Panc1 (cell line): ENCODE data around the gene TMEM38A. TPM values are rescaled to one million over a fixed set of nuclear protein-coding genes. Genes with fewer than 3 reads are reported as not detected.

Experiments used
- ATAC-seq: fragments of 200-7000 bp; cut with Tn5 transposase; 2 replicates; pipeline ENCODE4 v1.9.1; 2020; ENCODE audit warnings: mild to moderate bottlenecking, moderate library complexity
- BruUV-seq: library from RNA; stranded (reverse); fragments of 400-500 nt; replicated peaks from 2 replicates; lab custom pipeline; 2021; lab: Mats Ljungman, UMichigan
- CTCF ChIA-PET: fragments of 300-600 bp; sonication (Branson Sonifier 250); formaldehyde crosslinking; loops from one replicate; lab custom pipeline; 2022; ENCODE audit warnings: antibody characterized with exemption; lab: Charles Lee
- POLR2A ChIA-PET: fragments of 300-600 bp; sonication (Branson Sonifier 250); formaldehyde crosslinking; loops from one replicate; lab custom pipeline; 2022; ENCODE audit warnings: antibody characterized with exemption; lab: Charles Lee
- DNase-seq: peaks from one replicate; pipeline ENCODE4 v3.0.0-alpha.2; 2010; ENCODE audit warnings: low read depth, low spot score
- H3K27ac ChIP-seq: 2 replicates; pipeline ENCODE4 v1.5.1; 2011; ENCODE audit warnings: mild to moderate bottlenecking, low read length, inconsistent platforms
- H3K27me3 ChIP-seq: fragments of 200-500 bp; sonication (Bioruptor generic); 2 replicates; pipeline ENCODE4 v1.6.0; 2014; ENCODE audit warnings: low read length, inconsistent platforms; ENCODE audit not compliant: control insufficient read depth, insufficient read depth
- H3K36me3 ChIP-seq: fragments of 200-500 bp; sonication (Bioruptor generic); 2 replicates; pipeline ENCODE4 v1.5.1; 2014; ENCODE audit warnings: inconsistent platforms, mild to moderate bottlenecking, low read length, moderate library complexity; ENCODE audit not compliant: control insufficient read depth, insufficient read depth
- H3K4me1 ChIP-seq: 2 replicates; pipeline ENCODE4 v1.5.1; 2011; ENCODE audit warnings: inconsistent platforms, mild to moderate bottlenecking, low read length, moderate library complexity; ENCODE audit not compliant: control insufficient read depth, insufficient read depth
- H3K4me3 ChIP-seq, 2 experiments: 2 replicates each; pipeline ENCODE4 v1.5.1; 2011 to 2012; ENCODE audit warnings: low read depth in 2 of 2, low read length in 2 of 2, mild to moderate bottlenecking in 2 of 2, inconsistent platforms in 1 of 2, moderate library complexity in 1 of 2
- H3K9me3 ChIP-seq: fragments of 200-500 bp; sonication (Bioruptor generic); 2 replicates; pipeline ENCODE4 v1.5.1; 2014; ENCODE audit warnings: low read depth, mild to moderate bottlenecking, inconsistent platforms, low read length, moderate library complexity; ENCODE audit not compliant: control insufficient read depth, insufficient read depth
- CTCF ChIP-seq: fragments of 450-650 bp; IDR thresholded peaks from 2 replicates; pipeline ENCODE4 v1.5.1; 2017; ENCODE audit warnings: mild to moderate bottlenecking
- POLR2AphosphoS5 ChIP-seq: IDR thresholded peaks from 2 replicates; pipeline ENCODE4 v1.6.1; 2012; ENCODE audit warnings: mild to moderate bottlenecking, low read depth, low read length, moderate library complexity
- REST ChIP-seq, 2 experiments: IDR thresholded peaks; 2 replicates each; pipeline ENCODE4 v1.6.1; 2011 to 2012; ENCODE audit warnings: low read depth in 2 of 2, control low read depth in 1 of 2, low read length in 1 of 2, mild to moderate bottlenecking in 1 of 2, moderate library complexity in 1 of 2; ENCODE audit not compliant: insufficient read depth in 1 of 2
- SIN3A ChIP-seq: IDR thresholded peaks from 2 replicates; pipeline ENCODE4 v1.6.1; 2012; ENCODE audit warnings: low read depth, mild to moderate bottlenecking, low read length, moderate library complexity, borderline replicate concordance; ENCODE audit not compliant: insufficient read depth
- TCF7L2 ChIP-seq: IDR thresholded peaks from 2 replicates; pipeline ENCODE4 v1.6.1; 2011; ENCODE audit warnings: mild to moderate bottlenecking, low read depth, low read length, inconsistent platforms
- in situ Hi-C: cut with HindIII; loops from 2 replicates; pipeline ENCODE4 v1.10.0; 2016; ENCODE audit warnings: low sequenced_read_pairs, low pct_unique_long_range_greater_than_20kb
- intact Hi-C: fragments of 100-400 bp; cut with micrococcal nuclease; formaldehyde crosslinking; loops from one replicate; pipeline ENCODE4 v1.10.0; 2022; ENCODE audit not compliant: unreplicated experiment
- total RNA-seq: library from RNA; stranded (reverse); gene quantifications from one replicate; pipeline ENCODE4 v1.2.1, GENCODE V29; 2021; ENCODE audit not compliant: unreplicated experiment

TMEM38A gene
- total RNA-seq, 1 experiment from 2014 or later, result 8.4 TPM

- in situ Hi-C loops, result no loop called here
- POLR2A ChIA-PET, result interaction anchor here (0.7 kb wide), 1 partner anchor 24 kb away, joined by 12 read pairs; the partner anchor contains the start of gene SMIM7
- intact Hi-C loops, result no loop called here
These were observed 23.3 kb downstream of the TMEM38A start for GRCh38 chr19:16684216-16684615.

GRCh38 chr19:16688084-16688483 is 27.1 kb downstream of the TMEM38A start:
- H3K4me3 ChIP-seq, result no peak overlapping the region
- ChIA-PET POLR2A (interaction anchor here (0.9 kb wide), 1 partner anchor 25 kb away, joined by 18 read pairs; no protein-coding TSS in a partner anchor), CTCF (no interaction called here)
- H3K4me1 ChIP-seq, result peaks cover 4% of the 10 kb centered on the region; the same call in 1 of the 2 replicates
- ATAC-seq, result no peak
- no peaks in the 10 kb centered on the region for H3K9me3 ChIP-seq
- no peak for DNase-seq
- no peak for TF ChIP-seq POLR2AphosphoS5
- no peak for TF ChIP-seq SIN3A
- TF ChIP-seq REST (IDR thresholded peaks at IDR 0.05; ENCODE audit: insufficient read depth in 1 of 2, low read depth in 2 of 2, low read length in 1 of 2), result no peak
- no peak for TF ChIP-seq TCF7L2
- TF ChIP-seq CTCF, result no peak
- intact Hi-C loops, result no loop called here
- no peaks in the 10 kb centered on the region for H3K27me3 ChIP-seq
- H3K27ac ChIP-seq, result no peak overlapping the region
- H3K36me3 ChIP-seq, result no peaks in the 10 kb centered on the region
- BruUV-seq, result no TSS peak
- in situ Hi-C loops, result no loop called here

More at GRCh38 chr19:16684216-16684615, 23.3 kb downstream of the TMEM38A start:
- Histone ChIP-seq H3K4me1 (peaks cover 4% of the 10 kb centered on the region; the same call in 1 of the 2 replicates), H3K36me3 (no peaks in the 10 kb centered on the region), H3K4me3 (no peak overlapping the region), H3K9me3 (no peaks in the 10 kb centered on the region), H3K27me3 (no peaks in the 10 kb centered on the region), H3K27ac (no peak overlapping the region)
- no TSS peak for BruUV-seq
- DNase-seq (no peak), ATAC-seq (no peak)
- CTCF ChIA-PET, result no interaction called here
- TF ChIP-seq SIN3A (no peak), REST (IDR thresholded peaks at IDR 0.05; ENCODE audit: insufficient read depth in 1 of 2, low read depth in 2 of 2, low read length in 1 of 2) (no peak), CTCF (no peak), TCF7L2 (no peak), POLR2AphosphoS5 (no peak)
